PC-3 (cell line): ENCODE measurements around the gene PBX3. TPM values are rescaled to one million over a fixed set of nuclear protein-coding genes. Genes with fewer than 3 reads are reported as not detected.

ENCODE experiments used
- ATAC-seq: fragments of 200-7000 bp; cut with Tn5 transposase; 2 replicates; pipeline ENCODE4 v1.9.1; 2020; ENCODE audit warnings: mild to moderate bottlenecking, moderate library complexity
- BruUV-seq: library from RNA; stranded (reverse); fragments of 400-500 nt; replicated peaks from 2 replicates; lab custom pipeline; 2021; lab: Mats Ljungman, UMichigan
- CTCF ChIA-PET: fragments of 300-600 bp; sonication (Branson Sonifier 250); formaldehyde crosslinking; loops from one replicate; lab custom pipeline; 2022; ENCODE audit warnings: antibody characterized with exemption; lab: Charles Lee
- POLR2A ChIA-PET: fragments of 300-600 bp; sonication (Branson Sonifier 250); formaldehyde crosslinking; loops from one replicate; lab custom pipeline; 2022; ENCODE audit warnings: antibody characterized with exemption; ENCODE audit not compliant: unreplicated experiment; lab: Charles Lee
- DNase-seq: peaks from one replicate; pipeline ENCODE4 v3.0.0-alpha.2; 2015
- H2AFZ ChIP-seq: fragments of 300-600 bp; sonication (generic); 2 replicates; pipeline ENCODE4 v1.6.0; 2016; ENCODE audit warnings: antibody characterized with exemption, low read length
- H3F3A ChIP-seq: fragments of 300-600 bp; sonication (generic); one replicate; pipeline ENCODE4 v1.6.0; 2017; ENCODE audit warnings: antibody characterized with exemption, low read length, control low read depth, mild to moderate bottlenecking; ENCODE audit not compliant: unreplicated experiment
- H3K27ac ChIP-seq: fragments of 300-600 bp; sonication (generic); 2 replicates; pipeline ENCODE4 v1.5.1; 2016; ENCODE audit warnings: mild to moderate bottlenecking, low read length
- H3K27me3 ChIP-seq: fragments of 300-600 bp; sonication (generic); 2 replicates; pipeline ENCODE4 v1.6.1; 2016; ENCODE audit warnings: low read length, mixed read lengths
- H3K36me3 ChIP-seq: fragments of 300-600 bp; sonication (generic); 2 replicates; pipeline ENCODE4 v1.6.1; 2016; ENCODE audit warnings: low read depth, mixed run types, low read length, mixed read lengths
- H3K4me1 ChIP-seq: fragments of 300-600 bp; sonication (generic); 2 replicates; pipeline ENCODE4 v1.5.1; 2016; ENCODE audit warnings: low read length; ENCODE audit not compliant: insufficient read depth
- H3K4me2 ChIP-seq: fragments of 300-600 bp; sonication (generic); 2 replicates; pipeline ENCODE4 v1.6.0; 2016; ENCODE audit warnings: low read length
- H3K4me3 ChIP-seq: fragments of 300-600 bp; sonication (generic); 2 replicates; pipeline ENCODE4 v1.5.1; 2016; ENCODE audit warnings: mild to moderate bottlenecking, low read length, mixed read lengths
- H3K79me2 ChIP-seq: fragments of 300-600 bp; sonication (generic); 2 replicates; pipeline ENCODE4 v1.6.1; 2017; ENCODE audit warnings: low read length, mixed read lengths
- H3K9ac ChIP-seq: fragments of 300-600 bp; sonication (generic); 2 replicates; pipeline ENCODE4 v1.6.0; 2016; ENCODE audit warnings: mild to moderate bottlenecking, low read length
- H3K9me2 ChIP-seq: fragments of 300-600 bp; sonication (generic); replicated peaks from 2 replicates; pipeline ENCODE4 v1.6.1; 2016; ENCODE audit warnings: mixed run types, low read length, mixed read lengths
- H3K9me3 ChIP-seq: fragments of 300-600 bp; sonication (generic); 2 replicates; pipeline ENCODE4 v1.6.1; 2016; ENCODE audit warnings: low read length, mixed read lengths
- H4K20me1 ChIP-seq: fragments of 300-600 bp; sonication (generic); 2 replicates; pipeline ENCODE4 v1.6.1; 2016; ENCODE audit warnings: low read length, mixed read lengths
- CTCF ChIP-seq: fragments of 300-600 bp; sonication (generic); conservative IDR thresholded peaks from 2 replicates; pipeline ENCODE4 v1.5.1; 2017; ENCODE audit warnings: antibody characterized with exemption, low read depth, mild to moderate bottlenecking, low read length
- EZH2 ChIP-seq: fragments of 300-600 bp; sonication (generic); IDR thresholded peaks from one replicate; pipeline ENCODE4 v1.6.1; 2017; ENCODE audit warnings: antibody characterized with exemption, mild to moderate bottlenecking, low read length; ENCODE audit not compliant: unreplicated experiment
- EZH2phosphoT487 ChIP-seq: fragments of 300-600 bp; sonication (generic); IDR thresholded peaks from 2 replicates; pipeline ENCODE4 v1.6.1; 2018; ENCODE audit warnings: mild to moderate bottlenecking, antibody characterized with exemption, low read length, borderline replicate concordance
- intact Hi-C: fragments of 100-400 bp; cut with micrococcal nuclease; formaldehyde crosslinking; loops from 2 replicates; pipeline ENCODE4 v1.9.0; 2023
- total RNA-seq: library from RNA; depleted of rRNA; stranded (reverse); fragments of >200 nt; gene quantifications from 2 replicates; pipeline ENCODE4 v1.2.3, GENCODE V29; 2014

Gene PBX3
- total RNA-seq, 1 experiment from 2014 or later = 35.5 TPM

- no peaks in the 10 kb centered on the region for H3K79me2 ChIP-seq
- no peaks in the 10 kb centered on the region for H3K9me2 ChIP-seq
- BruUV-seq = no TSS peak
- ChIA-PET POLR2A (no interaction called here), CTCF (no interaction called here)
- H3K27me3 ChIP-seq = no peaks in the 10 kb centered on the region
- ATAC-seq = no peak
- H3K4me1 ChIP-seq = no peaks in the 10 kb centered on the region
- H3F3A ChIP-seq = no peaks in the 10 kb centered on the region
- 0 out of 2 replicates have a peak, but pooled peaks cover 6% of the 10 kb centered on the region for H3K9me3 ChIP-seq
- no peak overlapping the region for H3K27ac ChIP-seq
- no peak overlapping the region for H3K4me2 ChIP-seq
- H2AFZ ChIP-seq = no peak overlapping the region
- no peaks in the 10 kb centered on the region for H4K20me1 ChIP-seq
- intact Hi-C loops = no loop called here
- H3K36me3 ChIP-seq = no peaks in the 10 kb centered on the region
- no peak overlapping the region for H3K9ac ChIP-seq
- TF ChIP-seq CTCF = no peak
- no peak for TF ChIP-seq EZH2
- TF ChIP-seq EZH2phosphoT487 = no peak
- H3K4me3 ChIP-seq = no peak overlapping the region
- DNase-seq = no peak
These were observed 235.7 kb downstream of the PBX3 start for GRCh38 chr9:125982798-125983406.

- Histone ChIP-seq H3K79me2 (no peaks in the 10 kb centered on the region), H3K4me1 (no peaks in the 10 kb centered on the region), H3K4me3 (no peak overlapping the region), H3K4me2 (no peak overlapping the region), H3K36me3 (no peaks in the 10 kb centered on the region), H3F3A (no peaks in the 10 kb centered on the region), H3K9me3 (0 out of 2 replicates have a peak, but pooled peaks cover 6% of the 10 kb centered on the region), H2AFZ (no peak overlapping the region), H4K20me1 (no peaks in the 10 kb centered on the region), H3K27me3 (no peaks in the 10 kb centered on the region), H3K27ac (no peak overlapping the region), H3K9ac (no peak overlapping the region), H3K9me2 (no peaks in the 10 kb centered on the region)
- no TSS peak for BruUV-seq
- POLR2A ChIA-PET = no interaction called here
- TF ChIP-seq CTCF (no peak), EZH2 (no peak), EZH2phosphoT487 (no peak)
- CTCF ChIA-PET = no interaction called here
- intact Hi-C loops = no loop called here
- ATAC-seq (no peak), DNase-seq (no peak)
These were observed 236.5 kb downstream of the PBX3 start for GRCh38 chr9:125983681-125984080.

GRCh38 chr9:125984461-125984860 lies 237.3 kb downstream of the PBX3 start:
- H3K4me2 ChIP-seq = no peak overlapping the region
- H3K4me3 ChIP-seq = no peak overlapping the region
- ChIA-PET CTCF (no interaction called here), POLR2A (no interaction called here)
- no peak overlapping the region for H3K9ac ChIP-seq
- intact Hi-C loops = no loop called here
- 0 out of 2 replicates have a peak, but pooled peaks cover 4% of the 10 kb centered on the region for H3K9me3 ChIP-seq
- no peaks in the 10 kb centered on the region for H3K36me3 ChIP-seq
- no peak overlapping the region for H3K27ac ChIP-seq
- H4K20me1 ChIP-seq = no peaks in the 10 kb centered on the region
- no peak overlapping the region for H2AFZ ChIP-seq
- H3K79me2 ChIP-seq = no peaks in the 10 kb centered on the region
- no peaks in the 10 kb centered on the region for H3K4me1 ChIP-seq
- no TSS peak for BruUV-seq
- TF ChIP-seq EZH2phosphoT487 (no peak), EZH2 (no peak), CTCF (no peak)
- H3F3A ChIP-seq = no peaks in the 10 kb centered on the region
- ATAC-seq (no peak), DNase-seq (no peak)
- H3K27me3 ChIP-seq = no peaks in the 10 kb centered on the region
- H3K9me2 ChIP-seq = no peaks in the 10 kb centered on the region
